Stimulated activated CD4-positive, alpha-beta T cell treated with anti-CD3 and anti-CD28 coated beads, Interleukin-2, amount 100 ng/mL, for 24 hours (primary cell): ENCODE measurements around the gene ATP7B.
A peak's percentile ranks its signal among the peaks of the same experiment; 100 is the strongest.
"Not testable (repeated sequence)": the region's sequence is repeated elsewhere in the genome, so short reads cannot be mapped to it uniquely, and the experiment has no call there.

Experiments used
- DNase-seq, 2 donors: peaks; one replicate each; pipeline ENCODE4 v3.0.0-alpha.2; 2020

Gene ATP7B

GRCh38 chr13:52010890-52011631 is at the start of gene ATP7B:
Gene ATP7B, minus strand, starts transcription at chr13:52011450. Its CDS starts 113 bp downstream, at chr13:52011337.
- DNase-seq: peak; percentile 16 to 36

- DNase-seq: no peak
These were observed 42.2 kb upstream of the ATP7B start for GRCh38 chr13:52053460-52053859.

- DNase-seq: no peak
These were observed 40.1 kb upstream of the ATP7B start for GRCh38 chr13:52051400-52051799.

GRCh38 chr13:52048516-52048915 is 37.3 kb upstream of the ATP7B start:
- no peak for DNase-seq

GRCh38 chr13:52047463-52047862 is 36.2 kb upstream of the ATP7B start:
- DNase-seq: no peak

GRCh38 chr13:52043675-52044074 is 32.4 kb upstream of the ATP7B start:
- no peak for DNase-seq

GRCh38 chr13:52036037-52036436 is 24.8 kb upstream of the ATP7B start:
- no peak for DNase-seq

GRCh38 chr13:52034616-52035226 is 23.5 kb upstream of the ATP7B start:
- no peak for DNase-seq

- DNase-seq: no peak
These were observed 21.8 kb upstream of the ATP7B start for GRCh38 chr13:52033039-52033438.

- DNase-seq: not testable (repeated sequence)
These were observed 19.2 kb upstream of the ATP7B start for GRCh38 chr13:52030401-52030800.

GRCh38 chr13:52029569-52029968 is 18.3 kb upstream of the ATP7B start:
- DNase-seq: no peak

- no peak for DNase-seq
These were observed 16.6 kb upstream of the ATP7B start for GRCh38 chr13:52027832-52028231.

GRCh38 chr13:52026246-52026626 is 15.0 kb upstream of the ATP7B start:
- no peak for DNase-seq

GRCh38 chr13:52025475-52026245 is 14.4 kb upstream of the ATP7B start:
- no peak for DNase-seq

GRCh38 chr13:52024481-52024880 is 13.2 kb upstream of the ATP7B start, which contains the start of gene UTP14C:
Gene UTP14C, plus strand, starts transcription at chr13:52024691. Its CDS starts 4,114 bp downstream, at chr13:52028805.
- DNase-seq: no peak

GRCh38 chr13:52022356-52022755 is 11.1 kb upstream of the ATP7B start:
- DNase-seq: no peak

GRCh38 chr13:52020191-52020590 is 8.9 kb upstream of the ATP7B start:
- DNase-seq: no peak

- DNase-seq: no peak
These were observed 5.0 kb upstream of the ATP7B start for GRCh38 chr13:52016296-52016695.

GRCh38 chr13:52012512-52012836 is 1.2 kb upstream of the ATP7B start:
- DNase-seq: no peak

GRCh38 chr13:52011632-52012511 is 622 bp upstream of the ATP7B start, which contains the start of gene ALG11:
Gene ALG11, plus strand, starts transcription at chr13:52012398. Its CDS starts 21 bp downstream, at chr13:52012419.
- DNase-seq: peak; percentile 100

GRCh38 chr13:52009946-52010345 is 1.3 kb downstream of the ATP7B start:
- no peak for DNase-seq

- no peak for DNase-seq
These were observed 4.6 kb downstream of the ATP7B start for GRCh38 chr13:52006523-52007245.
